Activated gamma-delta T cell treated with anti-CD3 and anti-CD28 coated beads, Interleukin-2, amount 50 U/mL, for 16 hours (primary cell): ENCODE data around the gene CERT1.

Experiments used
- DNase-seq: peaks from one replicate; pipeline ENCODE4 v3.0.0-alpha.2; 2020; ENCODE audit warnings: low read depth

The CERT1 gene

DNA sequence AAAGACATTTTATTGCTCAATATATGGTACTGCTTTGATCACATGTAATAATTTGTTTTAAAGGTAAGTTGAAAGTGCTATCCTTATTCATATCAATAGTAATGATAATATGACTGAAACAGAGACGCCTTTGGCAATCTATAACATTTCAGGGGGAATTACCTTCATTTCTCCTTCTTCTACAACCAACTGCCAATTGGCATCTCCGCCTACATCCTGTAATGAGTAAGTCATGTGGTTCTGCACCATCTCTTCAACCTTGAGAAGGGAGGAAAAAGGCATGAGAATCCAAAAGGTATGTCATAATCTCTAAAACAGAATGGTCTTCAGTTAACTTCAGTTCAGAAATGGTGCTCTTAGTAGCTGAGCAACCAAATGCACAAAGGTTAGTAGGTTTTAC lies 122.0 kb downstream of the CERT1 start:
- DNase-seq: no peak

DNA sequence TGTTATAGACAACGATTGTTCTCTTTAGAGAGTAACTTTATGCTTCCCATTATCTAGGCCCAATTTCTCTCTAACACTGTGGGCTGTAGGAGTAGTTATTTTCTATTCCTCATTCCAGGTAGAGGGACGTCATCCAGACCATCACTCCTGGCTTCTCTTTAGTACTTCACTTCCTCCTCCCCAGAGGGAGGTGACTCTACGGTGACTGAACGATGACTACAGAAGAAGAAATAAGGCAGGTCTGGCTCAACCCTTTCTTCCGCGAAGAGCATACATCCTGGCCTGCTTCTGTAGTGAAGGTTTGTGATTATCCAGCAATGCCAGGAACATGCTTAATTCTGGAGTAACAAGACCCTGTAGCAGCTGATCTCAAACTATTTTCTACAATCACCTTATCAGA lies 123.6 kb downstream of the CERT1 start:
- DNase-seq: no peak

DNA sequence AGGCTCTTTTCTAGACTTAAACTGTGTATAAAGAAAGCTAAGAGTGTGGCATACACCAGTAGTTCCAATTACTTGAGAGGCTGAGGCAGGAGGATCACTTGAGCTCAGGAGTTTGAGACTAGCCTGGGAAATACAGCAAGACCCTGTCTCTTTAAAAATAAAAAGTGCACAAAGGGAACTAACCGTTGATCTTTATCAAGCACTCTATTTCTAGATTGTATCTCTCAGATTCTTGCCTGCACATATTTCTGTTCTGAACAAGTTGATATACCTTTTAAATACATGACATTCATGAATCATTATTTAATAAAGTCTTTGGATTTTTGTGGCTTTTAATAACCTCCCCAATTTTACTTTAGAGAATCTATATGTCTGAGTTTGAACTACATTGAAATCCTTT lies 127.2 kb downstream of the CERT1 start:
- no peak for DNase-seq

DNA sequence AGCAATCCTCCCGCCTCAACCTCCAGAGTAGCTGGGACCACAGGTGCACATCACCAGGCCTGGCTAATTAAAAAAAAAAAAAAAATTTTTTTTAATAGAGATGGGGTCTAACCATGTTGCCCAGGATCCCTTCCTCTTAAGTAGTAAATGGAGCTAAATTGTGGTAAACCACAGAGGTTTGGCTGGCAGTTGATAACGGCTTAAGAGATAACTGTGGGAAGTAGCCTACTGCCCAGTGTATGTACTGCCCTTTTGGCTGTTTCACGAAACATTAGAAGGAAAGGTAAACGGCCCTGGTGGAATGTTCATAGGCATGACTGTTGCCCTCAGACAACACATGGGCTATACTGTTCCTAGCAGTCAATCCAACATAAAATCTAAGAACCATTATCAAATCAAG lies 130.0 kb downstream of the CERT1 start:
- DNase-seq: no peak

DNA sequence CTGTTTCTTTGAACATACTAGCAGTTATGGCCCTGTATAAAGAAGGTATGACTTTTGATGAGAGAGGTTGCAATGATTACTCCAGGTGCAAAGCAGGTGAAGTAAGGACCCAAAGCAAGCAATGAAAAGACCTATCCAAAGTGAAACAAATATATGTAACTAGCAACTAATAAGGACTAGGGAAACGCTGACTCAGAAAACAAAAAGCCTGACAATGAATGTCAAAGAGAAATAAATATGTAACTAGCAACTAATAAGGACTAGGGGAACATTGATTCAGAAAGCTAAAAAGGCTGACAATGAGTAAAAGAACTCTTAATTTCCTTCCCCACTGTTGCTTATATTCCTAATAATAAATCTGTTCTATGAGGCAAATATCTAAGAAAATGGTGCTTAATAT lies 131.3 kb downstream of the CERT1 start:
- DNase-seq: no peak

DNA sequence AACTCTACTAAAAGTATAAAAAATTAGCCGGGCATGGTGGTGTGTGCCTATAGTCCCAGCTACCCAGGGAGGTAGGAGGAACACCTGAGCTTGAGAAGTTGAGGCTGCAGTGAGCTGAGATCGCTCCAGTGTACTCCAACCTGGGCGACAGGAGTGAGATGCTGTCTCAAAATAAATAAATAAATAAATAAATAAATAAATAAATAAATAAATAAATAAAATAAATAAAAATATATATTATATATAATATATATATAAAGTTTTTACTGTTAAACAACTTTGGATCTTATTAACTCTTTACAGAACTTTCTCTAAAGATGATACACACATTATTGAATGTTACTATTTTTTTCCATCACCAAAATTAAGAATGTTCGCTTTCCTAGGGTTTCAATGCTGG lies 136.0 kb downstream of the CERT1 start:
- DNase-seq: no peak

DNA sequence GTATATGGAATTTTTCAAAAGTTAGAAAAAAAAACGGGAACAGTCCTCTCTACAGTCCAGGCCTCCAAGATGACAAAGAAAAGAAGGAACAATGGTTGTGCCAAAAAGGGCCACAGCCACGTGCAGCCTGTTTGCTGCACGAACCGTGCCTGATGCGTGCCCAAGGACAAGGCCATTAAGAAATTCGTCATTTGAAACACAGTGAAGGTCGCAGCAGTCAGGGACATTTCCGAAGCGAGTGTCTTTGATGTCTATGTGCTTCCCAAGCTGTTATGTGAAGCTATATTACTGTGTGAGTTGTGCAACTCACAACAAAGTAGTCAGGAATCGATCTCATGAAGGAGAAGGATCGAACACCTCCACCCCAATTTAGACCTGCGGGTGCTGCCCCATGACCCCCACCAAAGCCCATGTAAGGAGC lies 137.0 kb downstream of the CERT1 start:
- no peak for DNase-seq

DNA sequence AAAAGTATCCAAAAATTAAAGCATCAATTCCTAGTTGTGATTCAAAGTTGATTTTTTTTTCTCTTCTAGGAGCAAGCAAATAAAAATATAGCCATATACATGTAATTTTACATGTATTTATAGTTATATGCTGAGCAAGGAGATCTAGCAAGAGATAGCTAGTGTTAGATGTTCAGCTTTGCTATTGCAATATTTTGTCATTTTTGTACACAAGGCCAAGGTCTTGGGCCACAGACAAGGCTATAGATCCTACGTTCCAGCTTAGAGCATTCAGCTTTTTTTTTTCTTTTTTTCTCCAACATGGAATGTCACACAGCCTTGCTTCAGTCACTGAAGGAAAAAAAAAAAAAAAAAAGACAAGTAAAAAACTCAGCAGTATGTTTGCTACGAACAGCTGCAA lies 137.6 kb downstream of the CERT1 start:
- DNase-seq: no peak

DNA sequence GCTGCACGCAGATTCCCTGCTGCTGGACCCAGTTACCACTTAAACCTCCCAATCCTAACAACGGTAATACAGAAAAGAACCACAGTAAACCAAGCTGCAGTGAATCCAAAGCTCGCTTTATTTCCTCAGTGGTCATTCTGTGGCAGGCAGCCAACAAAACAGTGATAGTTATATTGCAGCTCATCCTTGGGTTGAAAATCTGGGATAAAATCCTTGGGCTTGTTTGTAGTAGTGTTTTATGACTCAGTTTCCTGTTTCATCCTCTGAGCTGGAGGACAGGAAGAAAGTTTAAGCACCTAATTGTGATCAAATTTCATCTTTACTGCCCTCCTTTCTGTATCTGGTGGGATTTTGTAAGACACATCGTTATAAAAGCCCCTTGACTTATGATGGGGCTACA lies 143.0 kb downstream of the CERT1 start:
- no peak for DNase-seq

DNA sequence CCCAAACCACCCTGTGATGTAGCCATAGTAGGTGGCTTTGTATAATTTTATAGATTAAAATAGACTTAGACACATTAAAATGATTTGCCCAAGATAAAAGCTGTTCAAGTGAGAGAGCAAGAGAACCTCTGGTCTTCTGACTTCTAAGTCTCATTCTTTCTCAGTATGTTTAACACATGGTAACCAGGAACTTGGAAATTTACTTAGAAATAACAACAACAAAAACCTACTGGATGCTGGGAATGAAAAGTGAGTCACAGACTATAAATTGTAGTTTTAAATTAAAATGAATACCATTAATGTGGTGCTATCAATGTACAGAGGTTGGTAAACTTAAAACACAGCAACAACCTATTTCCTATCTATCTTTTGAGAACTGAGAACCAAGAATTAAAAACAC lies 144.0 kb downstream of the CERT1 start:
- DNase-seq: no peak

DNA sequence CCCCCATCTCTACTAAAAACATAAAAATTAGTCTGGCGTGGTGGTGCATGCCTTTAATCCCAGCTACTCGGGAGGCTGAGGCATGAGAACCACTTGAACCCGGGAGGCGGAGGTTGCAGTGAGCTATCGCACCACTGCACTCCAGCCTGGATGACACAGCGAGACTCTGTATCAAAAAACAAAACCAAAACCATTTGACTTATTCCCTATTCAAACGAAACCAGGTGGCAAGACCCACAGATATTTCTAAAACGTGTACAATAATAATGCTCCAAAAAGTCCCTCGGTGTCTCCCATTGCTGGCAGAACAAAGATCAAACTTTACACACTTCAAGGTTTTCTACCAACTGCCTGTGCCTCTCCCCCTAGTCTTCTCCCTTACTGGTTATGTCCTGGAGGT lies 144.6 kb downstream of the CERT1 start:
- DNase-seq: no peak

DNA sequence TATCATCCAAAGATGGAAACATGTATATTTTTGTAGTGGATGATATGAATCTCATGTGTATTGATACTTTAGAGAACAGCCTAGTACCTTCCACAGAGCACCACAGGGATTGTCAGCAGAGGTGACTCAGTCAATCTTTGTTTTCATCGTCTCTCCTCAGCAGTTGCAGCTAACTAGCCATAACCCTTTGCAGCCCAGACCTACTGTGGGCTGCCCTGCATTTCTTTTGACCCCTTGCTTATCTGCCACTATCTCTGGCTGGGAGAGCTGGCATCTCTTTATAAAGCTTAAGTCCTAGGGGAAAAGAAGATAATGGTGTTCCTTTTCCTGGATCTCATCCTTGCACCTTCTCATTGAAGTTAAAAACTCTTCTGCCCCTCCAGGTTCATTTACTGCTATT lies 145.7 kb downstream of the CERT1 start:
- DNase-seq: no peak

DNA sequence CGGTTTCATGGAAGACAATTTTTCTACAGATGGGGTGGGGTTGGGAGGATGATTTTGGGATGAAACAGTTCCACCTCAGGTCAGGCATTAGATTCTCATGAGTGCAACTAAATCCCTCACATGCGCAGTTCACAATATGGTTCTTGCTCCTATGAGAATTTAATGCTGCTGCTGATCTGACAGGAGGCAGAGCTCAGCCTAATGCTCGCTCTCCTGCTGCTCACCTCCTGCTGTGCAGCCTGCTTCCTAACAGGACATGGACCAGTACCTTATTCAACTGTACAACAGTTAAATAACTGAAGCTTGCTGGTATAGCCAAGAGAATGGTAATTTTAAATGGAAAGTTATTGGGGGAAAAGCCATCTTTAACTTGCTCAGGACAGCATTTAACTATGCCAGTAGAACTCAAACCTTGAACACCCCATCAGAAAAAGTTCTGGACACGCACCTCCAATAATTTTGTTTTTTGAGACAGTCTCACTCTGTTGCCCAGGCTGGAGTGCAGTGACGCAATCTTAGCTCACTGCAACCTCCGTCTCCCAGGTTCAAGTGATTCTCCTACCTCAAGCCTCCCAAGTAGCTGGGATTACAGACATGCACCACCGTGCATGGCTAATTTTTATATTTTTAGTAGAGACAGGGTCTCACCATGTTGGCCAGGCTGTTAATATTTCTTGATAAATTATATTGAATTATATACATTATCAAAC lies 146.7 kb downstream of the CERT1 start:
- DNase-seq: no peak

DNA sequence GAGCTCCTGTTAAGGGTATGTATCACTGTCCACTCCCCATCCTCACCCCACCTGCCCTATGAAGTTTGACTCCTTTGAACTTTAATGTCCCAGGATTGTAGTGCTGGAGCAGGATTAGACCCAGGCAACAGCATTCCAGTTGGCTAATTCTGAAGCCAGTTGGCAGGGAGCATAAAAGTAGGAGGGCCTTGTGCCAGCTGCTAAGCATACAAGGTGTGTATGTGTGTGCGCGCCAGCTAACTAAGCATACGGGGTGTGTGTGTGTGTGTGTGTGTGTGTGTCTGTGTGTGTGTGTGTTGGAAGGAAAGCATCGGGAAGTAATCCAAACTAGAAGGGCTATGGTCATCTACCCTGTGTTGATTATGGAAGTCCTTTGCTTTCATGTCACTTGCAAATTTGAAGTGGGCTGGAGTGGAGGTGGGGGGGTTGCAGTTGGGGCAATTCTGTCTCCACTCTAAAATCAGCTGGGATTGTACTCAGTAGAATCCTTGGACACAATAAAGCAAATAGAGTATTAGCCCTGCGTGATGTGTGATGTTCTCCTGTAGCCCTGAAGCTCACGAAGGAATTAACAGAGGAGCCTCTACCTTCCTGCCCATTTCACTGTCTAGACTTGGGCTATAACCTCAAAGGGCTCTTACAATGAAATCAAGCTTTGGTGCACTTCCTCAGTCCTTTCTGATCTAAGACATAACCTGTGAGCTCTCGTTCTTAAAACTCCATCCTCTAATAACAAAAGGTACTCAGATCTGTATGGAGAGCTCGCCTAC lies 147.5 kb downstream of the CERT1 start:
- no peak for DNase-seq

DNA sequence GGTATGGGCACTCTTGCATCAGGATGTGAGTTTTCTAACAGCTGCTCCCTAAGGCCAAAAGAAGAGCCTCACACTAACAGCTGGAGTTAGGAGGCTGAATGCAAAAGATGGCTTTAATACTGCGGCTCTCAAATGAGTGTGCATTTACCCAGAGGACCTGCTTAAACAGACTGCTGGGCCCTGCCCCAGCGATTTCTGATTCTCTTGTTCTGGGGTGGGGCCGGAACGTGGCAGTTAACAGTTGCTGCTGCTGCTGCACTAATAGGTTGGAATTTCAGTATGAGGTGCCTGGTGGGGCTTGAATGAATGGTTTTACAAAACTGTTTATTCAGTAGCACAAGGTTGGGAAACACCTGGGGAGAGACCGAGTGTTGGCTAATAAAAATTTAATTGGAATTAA lies 148.3 kb downstream of the CERT1 start:
- DNase-seq: no peak

DNA sequence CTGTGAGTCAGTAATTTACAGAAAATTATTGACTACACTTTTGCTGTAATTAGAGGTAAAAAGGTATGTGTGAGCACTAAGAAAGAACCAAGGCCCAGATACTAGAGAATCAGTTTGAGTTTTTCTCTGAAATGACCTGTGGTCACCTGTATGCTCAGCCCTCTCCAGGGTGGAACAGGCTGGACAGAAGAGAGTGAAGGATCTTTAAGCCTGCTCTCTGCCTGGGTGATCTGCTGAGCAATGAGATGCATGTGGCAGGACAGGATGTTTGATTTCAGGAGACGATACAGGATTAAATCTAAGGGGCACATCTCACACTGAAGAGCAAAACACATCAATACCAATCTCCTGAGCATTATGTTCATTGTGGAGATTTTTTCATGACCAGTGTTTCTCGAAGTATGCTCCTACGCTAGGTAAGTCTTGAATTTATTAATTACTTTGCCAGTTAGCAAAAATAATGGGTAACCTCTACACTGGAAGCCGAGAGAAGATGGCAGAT lies 148.9 kb downstream of the CERT1 start:
- DNase-seq: no peak

DNA sequence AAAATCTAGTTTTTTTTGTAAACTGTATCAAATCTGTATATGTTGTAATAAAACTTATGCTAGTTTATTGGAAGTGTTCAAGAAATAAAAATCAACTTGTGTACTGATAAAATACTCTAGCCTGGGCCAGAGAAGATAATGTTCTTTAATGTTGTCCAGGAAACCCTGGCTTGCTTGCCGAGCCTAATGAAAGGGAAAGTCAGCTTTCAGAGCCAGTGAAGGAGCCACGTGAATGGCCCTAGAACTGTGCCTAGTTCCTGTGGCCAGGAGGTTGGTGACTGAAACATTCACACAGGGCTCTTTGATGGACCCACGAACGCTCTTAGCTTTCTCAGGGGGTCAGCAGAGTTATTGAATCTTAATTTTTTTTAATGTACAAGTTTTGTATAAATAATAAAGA lies 150.1 kb downstream of the CERT1 start:
- no peak for DNase-seq

DNA sequence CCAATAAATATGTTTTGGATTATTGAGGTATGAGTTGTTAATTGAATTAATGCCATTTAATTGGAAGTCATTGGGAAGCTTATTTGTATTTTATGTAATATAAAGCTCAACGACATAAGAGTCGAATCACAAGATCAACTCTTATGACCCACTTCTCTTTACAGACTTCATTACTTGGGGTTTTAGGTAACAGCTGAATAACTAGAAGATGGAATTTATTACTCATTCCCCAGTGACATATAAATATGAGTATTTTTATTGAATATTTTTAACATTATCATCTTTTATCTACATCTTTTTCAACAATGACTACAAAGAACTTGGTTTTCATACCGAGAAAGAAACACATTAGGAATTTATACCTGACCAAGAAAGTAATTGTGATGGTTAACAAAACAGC lies 153.3 kb downstream of the CERT1 start:
- no peak for DNase-seq

DNA sequence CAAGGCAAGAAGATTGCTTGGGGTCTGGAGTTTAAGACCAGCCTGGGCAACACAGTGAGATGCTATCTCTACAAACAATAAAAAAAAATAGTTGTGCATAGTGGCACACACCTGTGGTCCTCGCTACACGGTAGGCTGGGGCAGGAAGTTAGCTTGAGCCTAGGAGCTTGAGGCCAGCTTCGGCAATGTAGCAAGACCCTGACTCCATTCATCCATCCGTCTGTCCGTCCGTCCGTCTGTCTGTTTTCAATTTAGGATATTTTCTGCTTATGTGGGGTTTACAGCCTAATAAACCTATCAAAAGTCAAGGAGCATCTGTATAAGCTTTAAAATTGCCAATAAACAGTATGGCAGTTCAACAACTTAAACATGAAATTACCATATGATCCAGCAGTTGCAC lies 154.7 kb downstream of the CERT1 start:
- no peak for DNase-seq

DNA sequence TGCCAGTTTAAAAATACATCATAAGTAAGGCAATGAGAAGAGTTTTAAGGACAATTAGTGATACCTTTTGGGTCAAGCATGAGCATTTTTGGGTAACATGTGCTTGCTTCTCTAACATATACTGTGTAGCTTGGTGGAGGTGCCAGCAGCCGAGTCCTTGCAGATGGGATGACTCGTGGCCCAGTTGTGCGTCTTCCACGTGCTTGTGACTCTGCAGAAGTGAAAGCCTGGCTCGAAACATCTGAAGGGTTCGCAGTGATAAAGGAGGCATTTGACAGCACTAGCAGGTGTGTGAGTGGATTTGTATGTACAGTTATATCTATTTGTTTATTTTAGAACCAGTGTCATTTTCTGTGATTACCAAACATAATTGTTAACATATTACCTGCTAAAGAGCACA lies 156.2 kb downstream of the CERT1 start:
- DNase-seq: no peak

DNA sequence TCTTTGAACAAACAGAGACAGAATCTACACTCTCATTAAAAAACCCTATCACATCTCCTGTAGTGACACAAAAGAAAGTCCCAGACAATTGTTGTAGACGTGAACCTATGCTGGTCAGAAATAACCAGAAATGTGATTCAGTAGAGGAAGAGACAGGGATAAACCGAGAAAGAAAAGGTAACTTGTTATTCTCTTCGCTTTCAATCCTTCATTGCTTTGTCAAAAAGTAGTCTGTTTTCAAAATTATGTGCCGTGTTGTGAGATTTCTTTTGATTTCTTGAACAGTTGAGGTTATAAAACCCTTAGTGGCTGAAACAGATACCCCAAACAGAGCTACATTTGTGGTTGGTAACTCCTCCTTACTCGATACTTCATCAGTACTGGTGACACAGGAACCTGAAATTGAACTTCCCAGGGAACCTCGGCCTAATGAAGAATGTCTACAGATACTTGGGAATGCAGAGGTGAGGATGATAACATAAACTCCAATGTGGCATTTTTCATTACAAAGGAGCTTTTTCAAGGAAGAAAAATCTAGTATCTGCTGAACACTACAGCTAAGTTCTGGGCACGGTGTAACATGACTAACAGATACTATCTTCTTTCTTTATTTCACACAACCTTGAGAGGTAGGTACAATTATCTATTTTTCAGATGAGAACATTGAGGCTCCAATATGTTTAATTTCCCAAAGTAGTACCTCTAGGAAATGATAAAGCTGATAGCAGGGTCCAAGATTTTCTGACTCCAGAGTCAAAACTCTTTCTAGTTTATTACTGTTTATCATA lies 160.1 kb downstream of the CERT1 start:
- DNase-seq: no peak

DNA sequence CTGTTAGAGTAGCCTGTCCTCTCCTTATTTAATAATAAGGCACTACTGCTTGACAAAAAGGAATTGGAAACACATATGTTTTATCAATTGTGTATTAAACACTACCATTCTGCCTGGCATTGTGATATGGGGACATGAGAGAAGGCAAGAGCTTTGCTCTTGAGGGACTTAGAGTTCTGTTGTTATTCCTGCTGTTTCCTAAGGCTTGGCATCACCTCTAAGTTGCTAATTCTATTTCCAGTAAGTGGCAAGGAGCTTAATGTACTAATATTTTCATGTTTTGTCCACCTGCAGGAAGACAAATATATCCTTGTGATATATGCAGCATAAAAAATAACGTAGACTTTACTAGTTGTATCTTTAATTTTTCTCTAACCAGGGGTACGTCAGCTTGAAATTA lies 161.8 kb downstream of the CERT1 start:
- DNase-seq: no peak

DNA sequence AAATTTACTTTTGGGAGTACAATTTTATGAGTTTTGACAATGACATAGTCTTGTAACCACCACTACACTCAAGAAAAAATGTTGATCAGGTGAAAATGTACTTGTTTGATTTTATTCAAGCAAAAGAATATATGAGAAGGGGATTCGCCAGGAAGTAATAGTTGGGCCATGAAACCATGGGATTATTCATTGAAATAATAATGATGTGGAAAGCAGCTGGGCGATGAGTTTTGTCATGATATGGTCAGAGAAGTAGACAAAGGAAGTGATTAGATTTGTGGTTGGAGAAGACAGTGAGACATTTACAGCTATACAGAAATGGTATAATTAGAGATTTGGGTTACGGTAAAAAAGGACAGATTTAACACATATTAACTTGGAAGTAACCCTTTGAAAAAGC lies 163.2 kb downstream of the CERT1 start:
- no peak for DNase-seq
